ENCODE results near the gene SLC25A24.
"Not testable (repeated sequence)": the region's sequence is repeated elsewhere in the genome, so short reads cannot be mapped to it uniquely, and the experiment has no call there.

Gene SLC25A24

DNA sequence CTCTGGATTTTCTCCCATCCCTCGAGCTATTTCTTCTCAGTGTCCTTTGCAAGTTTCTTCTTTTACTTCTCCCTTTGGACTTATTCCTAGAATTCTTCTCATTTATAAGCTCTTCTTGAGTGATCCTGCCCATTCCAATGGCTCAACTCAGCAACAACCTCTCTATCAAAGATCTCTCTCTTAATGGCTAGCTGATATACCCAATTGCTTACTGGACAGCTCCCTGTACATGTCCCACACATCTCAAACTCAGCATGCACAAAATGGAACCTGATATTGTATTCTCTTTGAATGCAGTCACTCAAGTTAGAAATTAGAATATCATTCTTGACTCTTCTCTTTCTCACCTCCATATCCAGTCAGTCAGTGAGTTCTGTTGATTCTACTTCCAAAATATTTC is 48.6 kb downstream of the SLC25A24 start:
- H3K9ac ChIP-seq (ENCODE audit: low read depth, low read length) = no peak overlapping the region

GRCh38 chr1:108149796-108150467 is 50.2 kb downstream of the SLC25A24 start:
- Histone ChIP-seq H3K36me3 (ENCODE audit: control insufficient read depth, insufficient read depth, low read length) (no peaks in the 10 kb centered on the region), H3K27me3 (ENCODE audit: control insufficient read depth, insufficient read depth, low read length) (no peaks in the 10 kb centered on the region), H3K4me1 (ENCODE audit: control insufficient read depth, insufficient read depth, low read length) (no peaks in the 10 kb centered on the region), H3K9me3 (ENCODE audit: control insufficient read depth, insufficient read depth, low read length) (no peaks in the 10 kb centered on the region), H3K9ac (ENCODE audit: low read depth, low read length) (no peak overlapping the region), H3K4me3 (ENCODE audit: low read depth, low read length) (no peak overlapping the region)

More for the DNA sequence above, 48.6 kb downstream of the SLC25A24 start:
- no peaks in the 10 kb centered on the region for H3K27me3 ChIP-seq (ENCODE audit: control insufficient read depth, insufficient read depth, low read length)
- no peaks in the 10 kb centered on the region for H3K4me1 ChIP-seq (ENCODE audit: control insufficient read depth, insufficient read depth, low read length)
- no peaks in the 10 kb centered on the region for H3K36me3 ChIP-seq (ENCODE audit: control insufficient read depth, insufficient read depth, low read length)
- H3K4me3 ChIP-seq (ENCODE audit: low read depth, low read length) = no peak overlapping the region
- no peaks in the 10 kb centered on the region for H3K9me3 ChIP-seq (ENCODE audit: control insufficient read depth, insufficient read depth, low read length)

DNA sequence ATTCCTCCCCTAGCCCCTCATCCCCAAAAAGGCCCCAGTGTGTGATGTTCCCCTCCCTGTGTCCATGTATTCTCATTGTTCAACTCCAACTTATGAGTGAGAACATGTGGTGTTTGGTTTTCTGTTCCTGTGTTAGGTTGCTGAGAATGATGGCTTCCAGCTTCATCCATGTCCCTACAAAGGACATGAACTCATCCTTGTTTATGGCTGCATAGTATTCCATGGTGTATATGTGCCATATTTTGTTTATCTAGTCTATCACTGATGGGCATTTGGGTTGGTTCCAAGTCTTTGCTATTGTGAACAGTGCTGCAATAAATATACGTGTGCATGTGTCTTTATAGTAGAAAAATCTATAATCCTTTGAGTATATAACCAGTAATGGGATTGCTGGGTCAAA is 55.6 kb downstream of the SLC25A24 start:
- not testable (repeated sequence) for H3K4me3 ChIP-seq (ENCODE audit: low read depth, low read length); H3K9ac ChIP-seq (ENCODE audit: low read depth, low read length); H3K27me3 ChIP-seq (ENCODE audit: control insufficient read depth, insufficient read depth, low read length); H3K4me1 ChIP-seq (ENCODE audit: control insufficient read depth, insufficient read depth, low read length); H3K9me3 ChIP-seq (ENCODE audit: control insufficient read depth, insufficient read depth, low read length); H3K36me3 ChIP-seq (ENCODE audit: control insufficient read depth, insufficient read depth, low read length)

- Histone ChIP-seq H3K27me3 (ENCODE audit: control insufficient read depth, insufficient read depth, low read length) (no peaks in the 10 kb centered on the region), H3K9ac (ENCODE audit: low read depth, low read length) (no peak overlapping the region), H3K4me1 (ENCODE audit: control insufficient read depth, insufficient read depth, low read length) (no peaks in the 10 kb centered on the region), H3K9me3 (ENCODE audit: control insufficient read depth, insufficient read depth, low read length) (no peaks in the 10 kb centered on the region), H3K36me3 (ENCODE audit: control insufficient read depth, insufficient read depth, low read length) (no peaks in the 10 kb centered on the region), H3K4me3 (ENCODE audit: low read depth, low read length) (no peak overlapping the region)
These were observed 57.3 kb downstream of the SLC25A24 start for GRCh38 chr1:108142773-108143394.

DNA sequence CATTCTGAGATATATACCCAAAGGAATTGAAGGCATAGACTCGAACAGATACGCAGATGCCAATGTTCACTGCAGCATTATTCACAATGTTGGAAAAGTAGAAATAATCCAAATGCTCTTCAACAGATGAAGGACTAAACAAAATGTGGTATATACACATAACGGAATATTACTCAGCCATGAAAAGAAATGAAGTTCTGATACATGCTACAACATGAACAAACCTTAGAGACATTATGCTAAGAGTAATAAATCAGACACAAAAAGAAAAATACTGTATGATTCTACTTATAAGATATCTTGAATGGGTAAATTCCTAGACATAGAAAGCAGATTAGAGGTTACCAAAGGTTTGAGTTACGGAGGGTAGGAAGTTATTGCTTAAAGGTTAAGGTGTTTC is 57.9 kb downstream of the SLC25A24 start:
- no peaks in the 10 kb centered on the region for H3K27me3 ChIP-seq (ENCODE audit: control insufficient read depth, insufficient read depth, low read length)
- H3K9me3 ChIP-seq (ENCODE audit: control insufficient read depth, insufficient read depth, low read length) = no peaks in the 10 kb centered on the region
- H3K4me1 ChIP-seq (ENCODE audit: control insufficient read depth, insufficient read depth, low read length) = no peaks in the 10 kb centered on the region
- no peak overlapping the region for H3K9ac ChIP-seq (ENCODE audit: low read depth, low read length)
- H3K36me3 ChIP-seq (ENCODE audit: control insufficient read depth, insufficient read depth, low read length) = no peaks in the 10 kb centered on the region
- no peak overlapping the region for H3K4me3 ChIP-seq (ENCODE audit: low read depth, low read length)

GRCh38 chr1:108141621-108142020 is 58.5 kb downstream of the SLC25A24 start:
- H3K9me3 ChIP-seq (ENCODE audit: control insufficient read depth, insufficient read depth, low read length) = no peaks in the 10 kb centered on the region
- no peak overlapping the region for H3K4me3 ChIP-seq (ENCODE audit: low read depth, low read length)
- no peaks in the 10 kb centered on the region for H3K36me3 ChIP-seq (ENCODE audit: control insufficient read depth, insufficient read depth, low read length)
- H3K9ac ChIP-seq (ENCODE audit: low read depth, low read length) = no peak overlapping the region
- no peaks in the 10 kb centered on the region for H3K27me3 ChIP-seq (ENCODE audit: control insufficient read depth, insufficient read depth, low read length)
- no peaks in the 10 kb centered on the region for H3K4me1 ChIP-seq (ENCODE audit: control insufficient read depth, insufficient read depth, low read length)

DNA sequence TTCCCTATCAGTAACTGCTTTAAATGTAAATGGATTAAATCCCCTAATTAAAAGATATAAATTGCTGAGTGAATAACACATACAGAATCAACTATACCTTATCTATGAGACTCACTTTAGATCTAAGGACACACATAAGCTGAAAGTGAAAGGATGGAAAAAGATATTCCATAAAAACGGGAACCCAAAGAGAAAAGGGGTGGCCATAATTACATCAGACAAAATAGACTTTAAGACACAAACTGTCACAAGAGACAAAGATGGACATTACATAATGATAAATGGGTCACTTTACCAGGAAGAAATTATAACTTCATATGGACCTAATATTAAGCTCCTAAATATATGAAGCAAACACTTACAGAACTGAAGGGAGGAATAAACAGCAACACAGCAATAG is 59.2 kb downstream of the SLC25A24 start:
- Histone ChIP-seq H3K27me3 (ENCODE audit: control insufficient read depth, insufficient read depth, low read length) (no peaks in the 10 kb centered on the region), H3K36me3 (ENCODE audit: control insufficient read depth, insufficient read depth, low read length) (no peaks in the 10 kb centered on the region), H3K4me3 (ENCODE audit: low read depth, low read length) (no peak overlapping the region), H3K9ac (ENCODE audit: low read depth, low read length) (no peak overlapping the region), H3K9me3 (ENCODE audit: control insufficient read depth, insufficient read depth, low read length) (no peaks in the 10 kb centered on the region), H3K4me1 (ENCODE audit: control insufficient read depth, insufficient read depth, low read length) (no peaks in the 10 kb centered on the region)

DNA sequence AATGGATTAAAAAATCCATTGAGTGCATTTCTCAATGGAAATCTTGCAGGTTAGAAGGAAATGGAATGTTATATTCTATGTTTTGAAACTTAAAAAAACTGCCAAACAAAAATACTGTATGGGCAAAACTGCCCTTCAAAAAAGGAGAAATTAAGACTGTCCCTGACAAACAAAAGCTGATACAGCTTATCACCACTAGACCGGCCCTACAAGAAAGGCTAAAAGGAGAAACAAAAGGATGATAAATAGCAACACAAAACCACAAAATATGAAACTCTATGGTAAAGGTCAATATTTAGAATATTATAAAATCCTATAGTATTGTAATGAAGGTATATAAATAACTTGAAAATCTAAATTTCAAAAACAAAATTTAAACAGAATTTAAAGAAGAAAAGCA is 60.0 kb downstream of the SLC25A24 start:
- Histone ChIP-seq H3K36me3 (ENCODE audit: control insufficient read depth, insufficient read depth, low read length) (no peaks in the 10 kb centered on the region), H3K9ac (ENCODE audit: low read depth, low read length) (no peak overlapping the region), H3K27me3 (ENCODE audit: control insufficient read depth, insufficient read depth, low read length) (no peaks in the 10 kb centered on the region), H3K4me3 (ENCODE audit: low read depth, low read length) (no peak overlapping the region), H3K4me1 (ENCODE audit: control insufficient read depth, insufficient read depth, low read length) (no peaks in the 10 kb centered on the region), H3K9me3 (ENCODE audit: control insufficient read depth, insufficient read depth, low read length) (no peaks in the 10 kb centered on the region)

DNA sequence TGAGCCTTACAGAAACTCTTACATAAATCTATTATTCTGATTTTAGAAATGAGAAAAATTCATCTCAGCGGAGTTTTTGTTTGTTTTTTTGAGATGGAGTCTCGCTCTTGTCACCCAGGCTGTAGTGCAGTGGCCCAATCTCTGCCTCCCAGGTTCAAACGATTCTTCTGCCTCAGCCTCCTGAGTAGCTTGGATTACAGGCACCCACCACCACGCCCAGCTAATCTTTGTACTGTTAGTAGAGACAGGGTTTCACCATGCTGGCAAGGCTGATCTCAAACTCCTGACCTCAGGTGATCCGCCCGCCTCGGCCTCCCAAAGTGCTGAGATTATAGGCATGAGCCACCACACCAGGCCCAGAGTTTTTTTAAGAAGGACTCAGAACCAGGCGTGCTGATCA is 60.6 kb downstream of the SLC25A24 start:
- H3K9ac ChIP-seq (ENCODE audit: low read depth, low read length); H3K9me3 ChIP-seq (ENCODE audit: control insufficient read depth, insufficient read depth, low read length); H3K4me3 ChIP-seq (ENCODE audit: low read depth, low read length); H3K36me3 ChIP-seq (ENCODE audit: control insufficient read depth, insufficient read depth, low read length); H3K27me3 ChIP-seq (ENCODE audit: control insufficient read depth, insufficient read depth, low read length); H3K4me1 ChIP-seq (ENCODE audit: control insufficient read depth, insufficient read depth, low read length): not testable (repeated sequence)

DNA sequence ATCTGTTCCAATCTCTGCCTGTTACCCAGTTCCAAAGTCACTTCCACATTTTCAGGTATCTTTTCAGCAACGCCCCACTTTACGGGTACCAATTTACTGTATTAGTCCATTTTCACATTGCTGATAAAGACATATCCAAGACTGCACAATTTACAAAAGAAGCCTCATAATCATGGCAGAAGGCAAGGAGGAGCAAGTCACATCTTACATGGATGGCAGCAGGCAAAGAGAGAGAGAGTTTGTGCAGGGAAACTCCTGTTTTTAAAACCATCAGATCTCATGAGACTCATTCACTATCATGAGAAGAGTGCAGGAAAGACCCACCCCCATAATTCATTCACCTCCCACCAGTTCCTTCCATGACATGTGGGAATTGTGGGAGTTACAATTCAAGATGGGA is 67.0 kb downstream of the SLC25A24 start:
- not testable (repeated sequence) for H3K4me1 ChIP-seq (ENCODE audit: control insufficient read depth, insufficient read depth, low read length); H3K36me3 ChIP-seq (ENCODE audit: control insufficient read depth, insufficient read depth, low read length); H3K27me3 ChIP-seq (ENCODE audit: control insufficient read depth, insufficient read depth, low read length); H3K4me3 ChIP-seq (ENCODE audit: low read depth, low read length); H3K9ac ChIP-seq (ENCODE audit: low read depth, low read length); H3K9me3 ChIP-seq (ENCODE audit: control insufficient read depth, insufficient read depth, low read length)

DNA sequence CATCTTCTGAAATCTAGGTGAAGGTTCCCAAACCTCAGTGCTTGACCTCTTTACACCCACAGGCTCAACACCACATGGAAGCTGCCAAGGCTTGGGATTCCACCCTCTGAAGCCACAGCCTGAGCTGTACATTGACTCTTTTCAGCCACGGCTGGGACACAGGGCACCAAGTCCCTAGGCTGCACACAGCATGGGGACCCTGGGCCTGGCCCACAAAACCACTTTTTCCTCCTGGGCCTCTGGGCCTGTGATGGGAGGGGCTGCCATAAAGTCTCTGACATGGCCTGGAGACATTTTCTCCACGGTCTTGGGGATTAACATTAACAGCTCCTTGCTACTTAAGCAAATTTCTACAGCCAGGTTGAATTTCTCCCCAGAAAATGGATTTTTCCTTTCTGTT is 67.8 kb downstream of the SLC25A24 start:
- not testable (repeated sequence) for H3K4me1 ChIP-seq (ENCODE audit: control insufficient read depth, insufficient read depth, low read length); H3K9ac ChIP-seq (ENCODE audit: low read depth, low read length); H3K36me3 ChIP-seq (ENCODE audit: control insufficient read depth, insufficient read depth, low read length); H3K4me3 ChIP-seq (ENCODE audit: low read depth, low read length); H3K27me3 ChIP-seq (ENCODE audit: control insufficient read depth, insufficient read depth, low read length); H3K9me3 ChIP-seq (ENCODE audit: control insufficient read depth, insufficient read depth, low read length)

- not testable (repeated sequence) for H3K4me3 ChIP-seq (ENCODE audit: low read depth, low read length); H3K4me1 ChIP-seq (ENCODE audit: control insufficient read depth, insufficient read depth, low read length); H3K9me3 ChIP-seq (ENCODE audit: control insufficient read depth, insufficient read depth, low read length); H3K36me3 ChIP-seq (ENCODE audit: control insufficient read depth, insufficient read depth, low read length); H3K9ac ChIP-seq (ENCODE audit: low read depth, low read length); H3K27me3 ChIP-seq (ENCODE audit: control insufficient read depth, insufficient read depth, low read length)
These were observed 68.9 kb downstream of the SLC25A24 start for GRCh38 chr1:108131281-108131680.
